CD1c-positive myeloid dendritic cell (primary cell): ENCODE measurements around the gene SLC18B1.
A peak's percentile ranks its signal among the peaks of the same experiment; 100 is the strongest.

Source experiments
- DNase-seq: peaks from one replicate; pipeline ENCODE4 v3.0.0-alpha.2; 2016; ENCODE audit errors: extremely low spot score

The SLC18B1 gene

DNA sequence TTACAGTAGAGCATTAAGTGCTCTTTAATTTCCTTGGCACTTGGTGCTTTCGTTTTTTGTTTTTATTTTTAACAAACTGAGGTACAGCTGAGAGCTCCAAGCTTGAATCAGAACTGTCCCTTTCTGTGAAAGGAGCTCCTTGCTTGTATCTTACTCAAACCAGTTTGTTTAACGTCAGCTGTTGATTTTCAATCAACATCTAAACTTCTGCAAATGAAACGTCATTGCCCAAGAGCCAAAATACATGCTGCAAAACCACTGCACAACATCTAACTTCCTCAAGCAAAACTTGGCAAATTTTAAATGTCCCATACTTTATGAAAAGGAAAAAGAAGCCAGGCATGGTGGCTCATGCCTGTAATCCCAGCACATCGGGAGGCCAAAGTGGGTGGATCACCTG is 55.9 kb downstream of the SLC18B1 start:
- peak; percentile 77 for DNase-seq

DNA sequence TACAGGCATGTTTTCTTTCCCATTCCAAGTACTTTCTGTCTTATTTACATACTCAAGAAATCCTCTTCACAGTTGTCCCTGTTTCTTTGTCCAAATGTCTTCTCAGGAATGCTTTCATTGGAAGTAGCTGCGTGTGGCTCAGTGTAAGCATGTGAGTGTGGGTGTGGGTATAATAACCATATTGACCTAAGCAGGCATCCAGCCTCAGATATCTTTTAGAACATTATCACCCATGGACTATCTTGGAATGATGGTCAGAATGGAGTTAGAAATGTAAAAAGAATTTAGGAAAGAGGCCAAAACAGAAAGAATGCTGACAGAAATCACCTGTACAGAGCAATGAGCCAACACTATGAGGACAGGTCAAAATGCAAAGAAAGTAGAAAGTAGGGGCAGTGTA is 57.2 kb downstream of the SLC18B1 start:
- DNase-seq: no peak

DNA sequence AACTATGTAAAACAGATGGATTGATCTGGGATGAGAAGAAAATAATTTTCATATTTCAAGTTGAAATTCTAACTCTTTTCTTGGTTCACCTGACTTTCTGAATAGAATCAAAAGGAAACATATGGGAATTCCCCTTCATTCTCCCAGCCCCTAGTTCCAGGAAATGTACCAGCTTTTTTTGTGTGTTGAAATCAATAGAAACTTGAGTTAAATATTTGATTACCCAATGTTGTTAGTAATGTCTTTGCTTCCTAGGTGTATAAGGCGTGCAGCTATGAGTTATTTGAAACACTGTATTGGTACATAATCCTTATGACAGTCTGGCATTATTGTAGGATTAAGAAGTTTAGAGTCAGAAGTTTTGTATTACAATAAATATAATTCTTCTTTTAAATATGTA is 62.2 kb downstream of the SLC18B1 start:
- peak; percentile 36 for DNase-seq

DNA sequence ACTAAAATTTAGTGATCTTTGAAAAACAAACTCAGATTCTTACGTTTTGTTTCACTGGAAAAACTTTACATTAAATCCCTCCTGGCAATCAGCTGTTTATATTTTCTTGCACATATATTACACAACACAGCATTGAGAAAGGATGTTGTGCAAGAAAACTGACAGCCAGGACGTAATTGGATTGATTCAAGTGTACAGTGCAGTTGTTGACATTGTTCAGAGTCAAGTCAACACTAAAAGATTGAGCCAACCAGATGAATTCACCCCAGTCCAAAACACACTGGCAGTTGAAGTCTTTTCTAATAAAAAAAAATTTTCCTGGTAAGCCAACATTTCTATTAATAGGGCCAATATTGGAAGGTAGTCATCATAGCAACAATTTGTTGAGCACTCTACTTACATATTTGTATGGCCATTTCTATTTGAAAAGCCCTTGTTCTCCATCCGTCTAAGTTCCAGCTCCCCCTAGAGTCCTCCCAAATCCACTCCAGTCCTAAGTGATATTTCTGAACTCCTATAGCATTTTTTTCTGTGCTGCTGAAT is 63.7 kb downstream of the SLC18B1 start:
- peak; percentile 53 for DNase-seq

DNA sequence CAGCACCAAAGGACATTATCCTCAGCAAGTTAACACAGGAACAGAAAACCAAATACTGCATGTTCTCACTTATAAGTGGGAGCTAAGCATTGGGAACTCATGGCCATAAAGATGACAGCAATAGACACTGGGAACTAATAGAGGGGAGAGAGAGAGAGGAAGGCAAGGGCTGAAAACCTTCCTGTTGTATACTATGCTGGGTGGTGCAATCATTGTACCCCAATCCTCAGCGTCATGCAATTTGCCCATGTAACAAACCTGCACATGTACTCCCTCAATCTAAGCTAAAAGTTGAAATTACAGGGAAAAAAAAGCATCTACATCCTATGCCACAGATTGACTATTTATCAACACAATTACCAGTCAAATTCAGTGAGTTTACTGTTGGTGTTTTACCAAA is 64.6 kb downstream of the SLC18B1 start:
- DNase-seq: no peak

DNA sequence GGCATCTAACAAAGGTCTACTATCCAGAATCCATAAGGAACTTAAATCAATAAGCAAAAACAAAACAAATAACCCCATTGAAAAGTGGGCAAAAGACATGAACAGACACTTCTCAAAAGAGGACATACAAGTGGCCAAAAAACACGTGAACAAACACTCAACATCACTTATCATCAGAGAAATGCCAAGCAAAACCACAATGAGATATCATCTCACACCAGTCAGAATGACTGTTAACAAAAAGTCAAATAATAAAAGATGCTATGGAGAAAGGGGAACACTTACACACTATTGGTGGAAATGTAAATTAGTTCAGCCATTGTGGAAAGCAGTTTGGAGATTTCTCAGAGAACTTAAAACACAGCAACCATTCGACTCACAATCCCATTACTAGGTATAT is 65.2 kb downstream of the SLC18B1 start:
- no peak for DNase-seq

DNA sequence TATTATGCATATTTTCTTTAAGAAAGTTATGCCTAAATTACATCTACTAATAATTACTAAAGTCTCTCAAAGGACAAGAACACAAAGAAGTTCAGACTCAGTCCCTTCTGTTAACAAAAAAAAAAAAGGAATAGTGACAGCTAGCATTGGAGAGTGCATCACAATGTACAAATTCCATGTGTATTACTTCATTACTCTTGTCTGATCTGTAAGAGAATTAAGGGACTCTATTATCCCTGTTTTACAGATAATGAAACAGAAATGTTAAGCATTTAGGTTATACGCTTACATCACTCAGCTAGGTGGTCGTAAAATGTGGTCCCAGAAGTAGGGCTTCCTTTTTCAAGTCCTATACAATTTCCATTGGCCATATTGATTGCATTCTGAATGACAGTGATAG is 67.4 kb downstream of the SLC18B1 start:
- no peak for DNase-seq

DNA sequence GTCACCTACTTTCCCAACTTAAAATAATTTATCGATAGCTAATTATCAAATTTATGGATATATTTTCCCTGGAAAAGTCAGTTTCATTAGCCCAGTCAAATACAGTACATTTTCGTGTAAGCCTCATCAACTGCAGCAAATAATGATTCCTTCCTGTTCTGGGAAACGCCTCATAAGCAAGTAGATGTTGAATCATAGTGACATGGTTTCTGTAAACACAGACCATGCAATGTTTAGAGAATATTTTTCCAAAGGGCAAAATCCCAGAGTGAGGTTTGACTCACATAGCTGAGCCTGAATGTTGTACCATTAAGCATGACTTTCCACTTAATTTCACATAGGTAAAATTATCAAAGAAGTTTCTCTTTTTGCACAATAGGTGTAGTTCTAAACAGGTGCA is 67.9 kb downstream of the SLC18B1 start:
- no peak for DNase-seq

DNA sequence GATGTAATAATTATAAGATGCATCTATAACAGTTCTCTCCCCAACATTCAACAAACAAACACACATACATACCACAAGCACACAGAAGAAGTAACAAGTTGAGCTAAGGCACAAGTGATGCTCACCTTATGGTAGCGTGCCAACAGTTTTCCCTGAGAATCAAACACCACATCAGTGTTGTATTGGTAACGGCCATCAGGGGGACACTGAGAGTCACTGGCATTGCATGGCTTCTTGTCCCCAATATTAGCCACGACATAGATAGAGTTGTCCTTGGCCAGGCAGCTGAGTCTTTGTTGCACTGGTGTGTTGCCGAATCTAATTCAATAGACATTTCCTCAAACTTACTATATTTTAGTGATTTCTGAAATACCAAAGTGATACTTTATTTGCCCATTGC is 69.8 kb downstream of the SLC18B1 start:
- no peak for DNase-seq

DNA sequence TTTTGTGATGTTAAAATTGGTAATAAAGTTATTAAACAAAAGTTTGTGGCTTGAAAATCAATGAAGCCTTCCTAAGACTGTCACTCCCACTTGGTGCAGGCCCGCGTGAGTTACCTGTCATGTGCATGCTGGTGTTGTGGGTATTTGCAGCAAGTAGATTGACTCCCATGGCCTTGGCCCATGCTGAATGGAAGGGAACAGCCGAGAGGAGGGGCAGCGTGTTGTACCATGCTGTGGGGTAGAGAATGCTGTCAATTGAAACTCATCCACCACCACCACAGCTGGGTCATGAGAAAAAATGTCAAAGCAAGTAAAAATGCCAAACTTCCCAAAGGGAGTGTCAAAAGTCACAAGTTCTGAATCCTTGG is 71.8 kb downstream of the SLC18B1 start:
- DNase-seq: no peak

DNA sequence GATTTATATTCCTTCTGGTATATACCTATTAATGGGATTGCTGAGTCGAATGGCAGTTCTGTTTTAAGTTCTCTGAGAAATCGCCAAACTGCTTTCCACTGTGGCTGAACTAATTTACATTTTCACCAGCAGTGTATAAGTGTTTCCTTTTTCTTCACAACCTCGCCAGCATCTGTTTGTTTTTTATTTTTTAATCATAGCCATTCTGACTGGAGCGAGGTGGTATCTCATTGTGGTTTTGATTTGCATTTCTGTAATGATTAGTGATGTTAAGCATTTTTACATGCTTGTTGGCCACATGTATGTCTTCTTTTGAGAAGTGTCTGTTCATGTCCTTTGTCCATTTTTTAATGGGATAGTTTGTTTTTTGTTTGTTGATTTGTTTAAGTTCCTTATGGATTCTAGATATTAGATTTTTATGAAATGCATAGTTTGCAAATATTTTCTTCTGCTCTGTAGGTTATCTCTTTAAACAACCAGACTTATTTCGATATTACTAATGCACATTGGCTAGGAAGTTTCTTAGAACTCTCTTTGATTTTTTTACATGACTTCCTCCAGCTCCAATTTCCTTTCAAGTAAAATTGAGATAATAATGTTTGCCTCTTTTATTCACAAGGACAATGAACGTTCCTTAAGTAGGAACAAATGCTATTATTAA is 72.4 kb downstream of the SLC18B1 start:
- no peak for DNase-seq

DNA sequence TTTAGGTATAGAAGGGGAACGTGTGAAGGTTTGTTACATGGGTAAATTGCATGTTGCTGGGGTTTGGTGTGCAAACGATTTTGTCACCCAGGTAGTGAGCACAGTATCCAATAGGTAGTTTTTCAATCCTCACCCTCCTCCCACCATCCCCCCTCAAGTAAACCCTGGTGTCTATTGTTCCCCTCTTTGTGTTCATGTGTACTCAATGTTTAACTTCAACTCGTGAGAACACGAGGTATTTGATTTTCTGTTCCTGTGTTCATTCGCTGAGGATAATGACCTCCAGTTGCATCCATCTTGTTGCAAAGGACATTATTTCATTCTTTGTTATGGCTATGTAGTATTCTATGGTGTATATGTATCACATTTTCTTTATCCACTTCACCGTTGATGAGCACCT is 73.0 kb downstream of the SLC18B1 start:
- DNase-seq: no peak

DNA sequence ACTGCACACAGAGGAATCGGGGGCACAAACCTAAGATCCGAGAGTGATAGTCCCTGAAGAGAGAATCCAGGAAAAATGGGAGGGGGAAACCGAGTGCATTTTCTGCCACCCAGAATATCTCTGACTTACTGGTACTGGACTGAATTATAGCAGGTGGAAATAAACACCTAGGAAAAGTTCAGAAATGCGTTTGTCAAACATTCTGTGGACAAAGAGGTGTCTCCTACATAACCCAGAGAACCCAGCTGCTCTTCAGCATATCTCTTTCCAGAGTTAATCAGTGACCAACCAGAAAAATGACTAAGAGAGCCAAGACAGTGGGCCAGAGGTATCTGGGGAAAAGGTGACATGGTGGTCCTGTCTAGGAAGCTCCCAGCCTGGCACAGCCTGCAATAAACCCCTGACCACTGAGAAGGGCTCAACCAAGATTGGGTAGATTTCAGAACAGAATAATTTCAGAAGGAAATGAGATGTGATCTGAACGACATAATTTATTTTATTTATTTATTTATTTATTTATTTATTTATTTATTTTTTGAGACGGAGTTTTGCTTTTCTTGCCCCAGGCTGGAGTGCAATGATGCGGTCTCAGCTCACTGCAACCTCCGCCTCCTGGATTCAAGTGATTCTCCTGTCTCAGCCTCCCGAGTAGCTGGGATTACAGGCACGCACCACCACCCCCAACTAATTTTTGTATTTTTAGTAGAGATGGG is 78.5 kb downstream of the SLC18B1 start:
- DNase-seq: no peak
